ENCODE measurements around the gene CYP2A6. TPM values are rescaled to one million over a fixed set of nuclear protein-coding genes. Genes with fewer than 3 reads are reported as not detected.
A peak's percentile ranks its signal among the peaks of the same experiment; 100 is the strongest.
"Not testable (repeated sequence)": the region's sequence is repeated elsewhere in the genome, so short reads cannot be mapped to it uniquely, and the experiment has no call there.

Gene CYP2A6
- total RNA-seq, 1 experiment from 2014 or later: not detected

- Histone ChIP-seq H3K4me3 (no peak overlapping the region), H3K27ac (no peak overlapping the region), H3K27me3 (no peaks in the 10 kb centered on the region), H3K36me3 (no peaks in the 10 kb centered on the region), H3K9me3 (replicated peaks) (no peaks in the 10 kb centered on the region), H3K4me1 (peaks cover 11% of the 10 kb centered on the region)
- DNase-seq: peak; percentile 47 to 70
Observed at GRCh38 chr19:40831502-40832430, 18.5 kb downstream of the CYP2A6 start.

DNA sequence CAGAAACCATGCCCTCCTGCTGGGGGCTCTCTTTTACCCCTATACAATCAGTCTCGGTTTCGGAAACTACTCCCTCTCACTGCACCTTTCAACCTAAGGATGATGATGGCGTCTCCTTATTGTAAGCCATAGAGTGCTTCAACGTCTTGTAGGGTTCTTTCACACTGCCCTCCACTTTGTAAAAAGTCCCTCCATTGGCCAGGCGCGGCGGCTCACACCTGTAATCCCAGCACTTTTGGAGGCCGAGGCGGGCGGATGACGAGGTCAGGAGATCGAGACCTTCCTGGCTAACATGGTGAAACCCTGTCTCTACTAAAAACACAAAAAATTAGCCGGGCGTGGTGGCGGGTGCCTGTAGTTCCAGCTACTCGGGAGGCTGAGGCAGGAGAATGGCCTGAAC, 19.5 kb downstream of the CYP2A6 start:
- H3K4me1 ChIP-seq: peaks cover 11% of the 10 kb centered on the region
- not testable (repeated sequence) for H3K27me3 ChIP-seq; H3K36me3 ChIP-seq; DNase-seq; H3K9me3 ChIP-seq (replicated peaks); H3K27ac ChIP-seq; H3K4me3 ChIP-seq

DNA sequence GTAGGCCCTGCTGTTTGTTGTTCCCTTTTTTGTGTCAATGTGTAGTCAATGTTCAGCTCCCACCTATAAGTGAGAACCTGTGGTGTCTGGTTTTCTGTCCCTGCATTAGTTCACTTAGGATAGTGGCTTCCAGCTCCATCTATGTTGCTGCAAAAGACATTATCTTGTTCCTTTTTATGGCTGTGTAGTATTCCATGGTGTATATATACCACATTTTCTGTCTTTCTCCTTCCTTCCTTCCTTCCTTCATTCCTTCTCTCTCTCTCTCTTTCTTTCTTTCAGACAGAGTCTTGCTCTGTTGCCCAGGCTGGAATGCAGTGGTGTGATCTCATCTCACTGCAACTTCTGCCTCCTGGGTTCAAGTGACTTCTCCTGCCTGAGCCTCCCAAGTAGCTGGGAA, 21.0 kb downstream of the CYP2A6 start:
- Histone ChIP-seq H3K4me1 (peaks cover 11% of the 10 kb centered on the region), H3K27me3 (no peaks in the 10 kb centered on the region), H3K36me3 (no peaks in the 10 kb centered on the region), H3K9me3 (replicated peaks) (no peaks in the 10 kb centered on the region), H3K27ac (no peak overlapping the region), H3K4me3 (no peak overlapping the region)
- no peak for DNase-seq

DNA sequence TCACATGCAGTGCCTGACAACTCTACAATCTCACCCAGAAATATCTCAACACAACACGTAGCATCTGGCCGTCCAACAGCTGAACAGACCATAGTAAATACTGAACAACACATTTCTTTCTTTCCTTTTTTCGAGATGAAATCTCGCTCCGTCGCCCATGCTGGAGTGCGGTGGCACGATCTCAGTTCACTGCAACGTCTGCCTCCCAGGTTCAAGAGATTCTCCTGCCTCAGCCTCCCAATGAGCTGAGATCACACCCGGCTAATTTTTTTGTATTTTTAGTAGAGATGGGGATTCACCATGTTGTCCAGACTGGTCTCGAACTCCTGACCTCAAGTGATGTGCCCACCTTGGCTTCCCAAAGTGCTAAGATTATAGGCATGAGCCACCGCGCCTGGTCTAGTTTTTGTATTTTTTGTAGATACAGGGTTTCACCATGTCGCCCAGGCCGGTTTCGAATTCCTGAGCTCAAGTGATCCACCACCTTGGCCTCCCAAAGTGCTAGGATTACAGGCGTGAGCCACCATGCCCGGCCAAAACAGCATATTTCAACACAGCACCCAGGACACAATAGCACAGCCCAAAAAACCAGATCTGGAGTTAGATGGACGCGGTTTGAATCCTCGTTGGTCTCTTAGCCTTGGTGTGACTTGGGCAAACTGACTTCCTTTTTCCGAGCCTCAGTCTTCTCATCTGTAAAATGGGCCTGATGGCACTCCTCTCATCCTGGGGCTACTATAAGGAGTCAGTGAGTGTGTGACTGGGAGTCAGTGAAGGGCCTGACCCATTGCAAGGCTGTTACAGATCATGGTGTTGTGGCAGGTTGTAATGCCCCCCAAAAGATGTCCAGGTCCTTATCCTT, 22.6 kb downstream of the CYP2A6 start:
- Histone ChIP-seq H3K9me3 (replicated peaks) (no peaks in the 10 kb centered on the region), H3K27me3 (no peaks in the 10 kb centered on the region), H3K27ac (no peak overlapping the region), H3K36me3 (no peaks in the 10 kb centered on the region), H3K4me3 (no peak overlapping the region), H3K4me1 (peaks cover 11% of the 10 kb centered on the region)
- no peak for DNase-seq

DNA sequence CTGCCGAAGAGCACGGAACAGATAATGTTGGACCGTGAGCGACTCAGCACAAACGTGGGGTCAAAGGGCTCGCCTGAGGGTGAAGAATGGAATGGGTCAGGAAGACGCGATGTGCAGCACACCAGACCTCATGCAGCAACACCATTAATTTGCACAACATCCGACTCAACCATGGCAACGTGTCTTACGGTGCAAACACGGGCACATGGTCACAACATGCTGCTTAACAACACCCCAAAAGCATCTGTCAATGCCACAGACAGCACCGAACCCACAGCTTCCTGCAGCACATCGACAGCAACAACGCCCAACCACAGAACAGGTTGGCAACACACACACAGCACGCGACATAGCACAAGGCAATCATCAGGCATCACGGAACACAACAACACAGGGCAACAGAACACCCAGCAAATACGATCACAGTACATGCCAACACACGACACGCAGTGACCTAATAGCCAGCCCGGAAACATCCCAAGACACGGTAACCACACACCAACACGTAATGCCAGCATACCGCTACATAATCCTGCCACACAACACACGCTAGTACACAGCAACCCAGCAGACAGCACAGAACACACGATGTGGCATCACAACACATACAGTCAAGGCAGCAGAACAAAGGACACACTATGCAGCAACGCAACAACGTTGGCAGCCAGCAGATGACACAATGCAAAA, 23.4 kb downstream of the CYP2A6 start:
- not testable (repeated sequence) for H3K4me3 ChIP-seq; H3K27me3 ChIP-seq; H3K4me1 ChIP-seq; H3K9me3 ChIP-seq (replicated peaks); H3K27ac ChIP-seq; DNase-seq; H3K36me3 ChIP-seq

- not testable (repeated sequence) for DNase-seq; H3K4me3 ChIP-seq; H3K4me1 ChIP-seq; H3K27ac ChIP-seq; H3K9me3 ChIP-seq (replicated peaks); H3K27me3 ChIP-seq; H3K36me3 ChIP-seq
Observed at GRCh38 chr19:40826312-40826698, 23.9 kb downstream of the CYP2A6 start.

DNA sequence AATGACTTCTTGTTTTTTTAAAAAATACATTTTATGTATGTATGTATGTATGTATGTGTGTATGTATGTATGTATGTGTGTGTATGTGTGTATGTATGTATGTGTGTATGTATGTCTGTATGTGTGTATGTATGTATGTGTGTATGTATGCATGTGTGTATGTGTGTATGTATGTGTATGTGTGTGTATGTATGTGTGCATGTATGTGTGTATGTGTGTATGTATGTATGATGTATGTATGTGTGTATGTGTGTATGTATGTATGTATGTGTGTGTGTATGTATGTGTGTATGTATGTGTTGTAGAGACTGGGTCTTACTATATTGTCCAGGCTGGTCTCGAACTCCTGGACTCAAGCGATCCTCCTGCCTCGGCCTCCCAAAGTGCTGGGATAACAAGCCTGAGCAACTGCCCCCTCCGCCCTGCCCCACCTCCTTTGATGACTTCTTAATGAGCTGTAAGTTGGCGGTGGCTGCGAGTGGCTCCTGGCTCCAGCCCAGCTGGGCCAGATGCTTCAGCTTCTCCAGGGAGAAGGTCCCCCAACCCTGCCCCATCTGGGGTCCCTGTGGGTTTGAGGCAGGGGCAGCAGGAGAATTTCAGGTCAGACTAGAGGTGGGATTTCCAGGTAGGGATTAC, 24.7 kb downstream of the CYP2A6 start:
- H3K4me3 ChIP-seq; H3K36me3 ChIP-seq; H3K4me1 ChIP-seq; H3K9me3 ChIP-seq (replicated peaks); H3K27me3 ChIP-seq; DNase-seq; H3K27ac ChIP-seq: not testable (repeated sequence)

DNA sequence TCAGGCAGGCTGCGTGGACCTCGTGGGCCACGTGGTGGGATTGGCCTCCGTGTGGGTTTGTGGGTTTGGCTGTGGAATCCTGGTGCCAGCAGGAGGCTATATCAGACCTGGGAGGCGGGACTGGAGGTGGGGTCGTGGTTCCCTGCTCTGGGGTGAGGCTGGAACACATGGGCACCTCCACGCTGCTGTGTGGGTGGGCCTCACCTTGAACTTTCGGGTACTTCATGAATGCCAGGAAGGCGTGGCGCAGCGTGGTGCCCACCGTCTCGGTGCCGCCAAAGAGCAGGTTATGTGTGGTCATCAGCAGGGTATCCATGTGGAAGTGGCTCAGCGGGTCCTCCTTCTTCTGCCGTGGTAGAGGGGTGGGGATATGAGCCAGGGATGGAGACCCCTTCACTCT, 25.3 kb downstream of the CYP2A6 start:
- H3K27me3 ChIP-seq; H3K9me3 ChIP-seq (replicated peaks); DNase-seq; H3K4me3 ChIP-seq; H3K4me1 ChIP-seq; H3K27ac ChIP-seq; H3K36me3 ChIP-seq: not testable (repeated sequence)

DNA sequence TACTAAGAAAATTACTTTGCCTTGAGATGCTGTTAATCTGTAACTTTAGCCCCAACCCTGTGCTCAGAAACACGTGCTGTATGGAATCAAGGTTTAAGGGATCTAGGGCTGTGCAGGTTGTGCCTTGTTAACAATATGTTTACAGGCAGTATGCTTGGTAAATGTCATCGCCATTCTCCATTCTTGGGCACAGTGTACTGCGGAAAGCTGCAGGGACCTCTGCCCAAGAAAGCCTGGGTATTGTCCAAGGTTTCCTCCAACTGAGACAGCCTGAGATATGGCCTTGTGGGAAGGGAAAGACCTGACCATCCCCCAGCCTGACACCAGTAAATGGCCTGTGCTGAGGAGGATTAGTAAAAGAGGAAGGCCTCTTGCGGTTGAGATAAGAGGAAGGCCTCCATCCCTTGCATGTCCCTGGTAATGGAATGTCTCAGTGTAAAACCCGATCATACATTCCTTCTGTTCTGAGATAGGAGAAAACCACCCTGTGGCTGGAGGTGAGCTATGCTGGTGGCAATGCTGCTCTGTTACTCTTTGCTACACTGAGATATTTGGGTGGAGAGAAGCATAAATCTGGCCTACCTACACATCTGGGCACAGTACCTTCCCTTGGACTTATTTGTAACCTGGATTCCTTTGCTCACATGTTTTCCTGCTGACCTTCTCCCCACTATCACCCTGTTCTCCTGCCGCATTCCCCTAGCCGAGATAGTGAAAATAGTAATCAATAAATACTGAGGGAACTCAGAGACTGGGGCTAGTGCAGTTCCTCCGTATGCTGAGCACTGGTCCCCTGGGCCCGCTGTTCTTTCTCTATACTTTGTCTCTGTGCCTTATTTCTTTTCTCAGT, 27.3 kb downstream of the CYP2A6 start:
- not testable (repeated sequence) for H3K36me3 ChIP-seq; H3K27ac ChIP-seq; H3K27me3 ChIP-seq; H3K4me1 ChIP-seq; H3K4me3 ChIP-seq; DNase-seq; H3K9me3 ChIP-seq (replicated peaks)

DNA sequence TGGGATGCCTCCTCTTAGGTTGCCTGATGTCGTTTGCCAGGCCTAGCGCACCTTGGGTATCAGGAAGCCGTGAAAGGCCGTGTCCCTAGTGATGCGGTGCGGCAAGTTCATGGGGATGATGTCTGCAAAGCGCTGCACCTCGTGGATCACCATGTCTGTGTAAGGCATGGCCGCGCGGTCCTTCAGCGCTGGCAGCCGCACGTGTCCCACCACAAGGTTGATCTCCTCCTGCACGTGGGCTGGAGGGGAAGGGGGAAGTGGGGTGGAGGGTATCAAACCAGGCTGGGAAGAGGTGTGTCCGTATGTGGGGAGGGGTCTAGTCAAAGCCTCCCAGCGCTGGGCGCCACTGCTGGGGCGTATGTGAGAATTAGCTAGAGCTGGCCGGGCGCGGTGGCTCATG, 28.1 kb downstream of the CYP2A6 start:
- Histone ChIP-seq H3K4me3 (no peak overlapping the region), H3K27ac (no peak overlapping the region), H3K27me3 (no peaks in the 10 kb centered on the region), H3K36me3 (no peaks in the 10 kb centered on the region), H3K4me1 (no peaks in the 10 kb centered on the region), H3K9me3 (replicated peaks) (no peaks in the 10 kb centered on the region)
- DNase-seq: no peak

DNA sequence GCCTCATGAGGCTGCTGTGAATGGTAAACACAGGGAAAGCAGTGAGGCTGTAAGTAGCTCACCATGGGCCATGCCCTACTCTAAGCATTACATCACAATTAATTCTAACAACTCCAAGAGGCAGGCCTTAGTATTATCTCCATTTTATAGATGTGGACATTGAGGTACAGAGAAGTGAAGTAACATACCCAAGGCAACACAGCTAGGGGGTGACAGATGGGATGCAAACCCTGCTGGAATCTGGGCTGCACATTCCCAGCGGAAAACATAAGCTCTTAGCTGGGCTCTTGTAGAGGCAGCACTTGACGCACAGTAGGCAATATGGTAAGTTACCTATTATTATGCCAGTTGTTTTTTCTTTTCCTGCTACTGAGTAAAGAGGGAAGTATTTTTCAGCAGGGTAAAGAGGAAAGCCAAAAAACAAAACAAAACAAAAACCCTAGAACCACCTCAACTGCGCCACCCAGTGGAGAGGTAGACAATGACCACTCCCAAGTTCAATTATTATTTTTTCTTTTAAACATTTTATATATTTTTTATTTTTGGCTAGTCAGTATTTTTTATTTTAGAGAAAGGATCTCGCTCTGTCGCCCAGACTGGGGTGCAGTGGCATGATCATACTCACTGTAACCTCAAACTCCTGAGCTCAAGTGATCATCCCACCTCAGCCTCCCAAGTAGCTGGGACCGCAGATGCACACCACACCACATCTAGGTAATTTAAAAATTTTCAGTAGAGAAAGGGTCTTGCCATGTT, 30.6 kb downstream of the CYP2A6 start:
- not testable (repeated sequence) for H3K27me3 ChIP-seq; H3K4me1 ChIP-seq; H3K9me3 ChIP-seq (replicated peaks); H3K27ac ChIP-seq; H3K36me3 ChIP-seq; H3K4me3 ChIP-seq
- DNase-seq: peak in 1 of 2 experiments; percentile 69

DNA sequence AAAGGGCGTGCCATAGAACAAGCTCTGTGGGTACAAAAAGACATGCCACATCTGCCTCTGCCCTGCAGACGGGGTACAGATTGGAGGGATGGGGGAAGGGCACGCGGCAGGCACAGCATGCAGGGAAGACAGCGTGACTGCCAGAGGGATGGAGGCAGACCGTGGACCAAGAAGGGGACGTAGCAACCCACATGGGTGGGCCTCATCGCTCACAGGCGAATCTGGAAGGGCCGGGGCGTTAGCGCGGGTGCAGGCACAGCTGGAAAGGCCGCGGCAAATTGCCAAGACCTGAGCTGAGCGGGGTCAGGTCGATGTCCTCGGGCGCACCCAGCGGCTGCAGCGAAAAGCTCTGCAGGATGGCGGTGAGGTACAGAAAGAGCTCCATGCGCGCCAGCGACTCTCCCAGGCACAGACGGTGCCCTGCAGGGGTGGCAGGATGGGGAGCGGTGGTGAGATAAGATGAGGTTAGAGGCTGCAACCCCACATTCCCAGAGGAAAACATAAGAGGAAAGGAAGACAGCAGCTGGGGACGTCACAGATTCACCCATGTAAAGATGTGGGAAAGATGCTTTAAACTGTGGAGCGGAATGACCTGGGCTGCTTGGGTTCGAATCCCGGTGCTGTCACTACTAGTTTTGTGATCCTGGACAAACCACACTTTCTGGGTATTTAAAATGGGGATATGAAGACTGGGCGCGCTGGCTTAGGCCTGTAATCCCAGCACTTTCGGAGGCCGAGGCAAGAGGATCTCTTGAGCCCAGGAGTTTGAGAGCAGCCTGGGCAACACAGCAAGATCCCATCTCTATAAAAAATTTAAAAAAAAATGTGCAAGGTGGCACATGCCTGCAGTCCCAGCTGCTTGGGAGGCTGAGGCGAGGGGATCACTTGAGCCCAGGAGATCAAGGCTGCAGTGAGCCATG, 31.5 kb downstream of the CYP2A6 start:
- H3K4me3 ChIP-seq: peak overlapping the region; percentile 22; the same call in 1 of the 2 replicates
- not testable (repeated sequence) for H3K27me3 ChIP-seq; H3K36me3 ChIP-seq; H3K27ac ChIP-seq; H3K4me1 ChIP-seq; H3K9me3 ChIP-seq (replicated peaks)
- peak; percentile 81 to 88 for DNase-seq
